DOHH2 (cell line): ENCODE data around the gene VASH2.

Experiments used
- EZH2phosphoT487 ChIP-seq: fragments of 200-600 bp; sonication (generic); IDR thresholded peaks from 2 replicates; pipeline ENCODE4 v1.6.1; 2017; ENCODE audit warnings: borderline replicate concordance, mild to moderate bottlenecking, antibody characterized with exemption, low read length, moderate library complexity, mixed read lengths
- TF ChIP-seq, protein P1 (sequence below): fragments of 200-600 bp; sonication (generic); IDR thresholded peaks from one replicate; pipeline ENCODE4 v1.5.1; 2014; ENCODE audit warnings: antibody characterized with exemption, mild to moderate bottlenecking, low read depth, low read length; ENCODE audit not compliant: poor library complexity, severe bottlenecking

DNA sequence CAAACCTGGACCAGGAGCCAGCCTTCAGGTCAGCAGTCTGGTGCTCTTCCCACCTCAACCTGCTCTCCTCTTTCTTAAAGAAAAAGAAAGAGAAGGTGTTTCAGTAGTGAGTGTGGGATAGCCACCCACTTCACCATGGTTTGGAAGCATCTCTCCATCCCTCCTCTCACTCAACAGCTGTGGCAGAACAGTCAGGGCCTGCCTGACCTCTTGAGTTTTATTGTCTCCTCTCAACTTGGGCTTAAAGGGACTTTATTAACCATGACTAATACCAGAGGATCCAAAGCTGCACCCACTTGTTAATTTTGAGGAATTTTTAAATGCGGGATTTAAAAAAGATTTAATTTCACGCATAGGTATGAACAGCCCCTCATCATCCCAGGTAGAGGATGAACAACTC, 570 bp upstream of the VASH2 start:
- TF ChIP-seq, protein P1, sequence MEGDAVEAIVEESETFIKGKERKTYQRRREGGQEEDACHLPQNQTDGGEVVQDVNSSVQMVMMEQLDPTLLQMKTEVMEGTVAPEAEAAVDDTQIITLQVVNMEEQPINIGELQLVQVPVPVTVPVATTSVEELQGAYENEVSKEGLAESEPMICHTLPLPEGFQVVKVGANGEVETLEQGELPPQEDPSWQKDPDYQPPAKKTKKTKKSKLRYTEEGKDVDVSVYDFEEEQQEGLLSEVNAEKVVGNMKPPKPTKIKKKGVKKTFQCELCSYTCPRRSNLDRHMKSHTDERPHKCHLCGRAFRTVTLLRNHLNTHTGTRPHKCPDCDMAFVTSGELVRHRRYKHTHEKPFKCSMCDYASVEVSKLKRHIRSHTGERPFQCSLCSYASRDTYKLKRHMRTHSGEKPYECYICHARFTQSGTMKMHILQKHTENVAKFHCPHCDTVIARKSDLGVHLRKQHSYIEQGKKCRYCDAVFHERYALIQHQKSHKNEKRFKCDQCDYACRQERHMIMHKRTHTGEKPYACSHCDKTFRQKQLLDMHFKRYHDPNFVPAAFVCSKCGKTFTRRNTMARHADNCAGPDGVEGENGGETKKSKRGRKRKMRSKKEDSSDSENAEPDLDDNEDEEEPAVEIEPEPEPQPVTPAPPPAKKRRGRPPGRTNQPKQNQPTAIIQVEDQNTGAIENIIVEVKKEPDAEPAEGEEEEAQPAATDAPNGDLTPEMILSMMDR, result no peak
- no peak for TF ChIP-seq EZH2phosphoT487
